KMS-11 (cell line): ENCODE results near the gene ISCU.

Source experiments
- H2AFZ ChIP-seq: fragments of 200-600 bp; sonication (generic); 2 replicates; pipeline ENCODE4 v1.6.1; 2016; ENCODE audit warnings: antibody characterized with exemption, mixed run types, low read depth
- H3K27ac ChIP-seq: fragments of 200-600 bp; sonication (generic); 2 replicates; pipeline ENCODE4 v1.6.1; 2016; ENCODE audit warnings: mild to moderate bottlenecking, mixed run types
- H3K27me3 ChIP-seq: fragments of 200-600 bp; sonication (generic); 2 replicates; pipeline ENCODE4 v1.6.1; 2017; ENCODE audit warnings: mild to moderate bottlenecking, low read depth, mixed run types, moderate library complexity; ENCODE audit not compliant: insufficient read depth
- H3K36me3 ChIP-seq: fragments of 200-600 bp; sonication (generic); 2 replicates; pipeline ENCODE4 v1.6.1; 2017; ENCODE audit warnings: mild to moderate bottlenecking, mixed run types; ENCODE audit not compliant: insufficient read depth
- H3K4me1 ChIP-seq: fragments of 200-600 bp; sonication (generic); 2 replicates; pipeline ENCODE4 v1.6.1; 2016; ENCODE audit warnings: mild to moderate bottlenecking, low read depth, mixed run types; ENCODE audit not compliant: poor library complexity, severe bottlenecking
- H3K4me2 ChIP-seq: fragments of 200-600 bp; sonication (generic); 2 replicates; pipeline ENCODE4 v1.7.0; 2016; ENCODE audit warnings: mild to moderate bottlenecking, mixed run types
- H3K4me3 ChIP-seq: fragments of 200-600 bp; sonication (generic); IDR thresholded peaks from 2 replicates; pipeline ENCODE4 v1.6.1; 2017; ENCODE audit warnings: low read depth, low read length, mixed read lengths; ENCODE audit not compliant: insufficient read depth
- H3K79me2 ChIP-seq: fragments of 200-600 bp; sonication (generic); 2 replicates; pipeline ENCODE4 v1.6.1; 2016; ENCODE audit warnings: low read depth, mixed run types; ENCODE audit not compliant: insufficient read depth
- H3K9ac ChIP-seq: fragments of 200-600 bp; sonication (generic); 2 replicates; pipeline ENCODE4 v1.6.1; 2016; ENCODE audit warnings: mild to moderate bottlenecking, mixed run types
- H4K20me1 ChIP-seq: fragments of 200-600 bp; sonication (generic); 2 replicates; pipeline ENCODE4 v1.6.1; 2016; ENCODE audit warnings: mild to moderate bottlenecking, mixed run types; ENCODE audit not compliant: insufficient read depth
- CTCF ChIP-seq: fragments of 200-600 bp; sonication (generic); conservative IDR thresholded peaks from 2 replicates; pipeline ENCODE4 v1.6.1; 2017; ENCODE audit warnings: low read depth, mild to moderate bottlenecking, antibody characterized with exemption, low read length, moderate library complexity, mixed read lengths

The ISCU gene

GRCh38 chr12:108519558-108519957 is 42.8 kb upstream of the ISCU start:
- Histone ChIP-seq H3K4me3 (no peak overlapping the region), H3K79me2 (no peaks in the 10 kb centered on the region), H4K20me1 (no peaks in the 10 kb centered on the region), H3K4me2 (no peak overlapping the region), H3K9ac (no peak overlapping the region), H3K4me1 (peaks cover 18% of the 10 kb centered on the region), H3K36me3 (no peaks in the 10 kb centered on the region; the same call in 1 of the 2 replicates), H3K27ac (no peak overlapping the region), H2AFZ (no peak overlapping the region), H3K27me3 (no peaks in the 10 kb centered on the region)
- no peak for TF ChIP-seq CTCF

- peaks cover 35% of the 10 kb centered on the region for H3K4me1 ChIP-seq
- no peak for TF ChIP-seq CTCF
- H3K4me3 ChIP-seq = no peak overlapping the region
- H3K79me2 ChIP-seq = no peaks in the 10 kb centered on the region
- no peak overlapping the region for H3K27ac ChIP-seq
- H3K27me3 ChIP-seq = no peaks in the 10 kb centered on the region
- no peak overlapping the region for H2AFZ ChIP-seq
- no peak overlapping the region for H3K4me2 ChIP-seq
- H3K9ac ChIP-seq = no peak overlapping the region
- H4K20me1 ChIP-seq = no peaks in the 10 kb centered on the region
- no peaks in the 10 kb centered on the region; the same call in 1 of the 2 replicates for H3K36me3 ChIP-seq
These were observed 39.0 kb upstream of the ISCU start for GRCh38 chr12:108523365-108523764.

GRCh38 chr12:108525681-108526080 is 36.7 kb upstream of the ISCU start:
- Histone ChIP-seq H3K4me1 (peaks cover 32% of the 10 kb centered on the region), H3K4me2 (no peak overlapping the region; the same call in 1 of the 2 replicates), H2AFZ (no peak overlapping the region), H3K36me3 (no peaks in the 10 kb centered on the region; the same call in 1 of the 2 replicates), H3K4me3 (no peak overlapping the region), H3K27me3 (no peaks in the 10 kb centered on the region), H3K9ac (no peak overlapping the region), H4K20me1 (no peaks in the 10 kb centered on the region), H3K79me2 (no peaks in the 10 kb centered on the region), H3K27ac (no peak overlapping the region)
- TF ChIP-seq CTCF = no peak

GRCh38 chr12:108526482-108527165 is 35.8 kb upstream of the ISCU start:
- 0 out of 2 replicates have a peak, but pooled peaks have one; percentile 26 for TF ChIP-seq CTCF
- Histone ChIP-seq H3K79me2 (no peaks in the 10 kb centered on the region), H4K20me1 (no peaks in the 10 kb centered on the region), H3K36me3 (no peaks in the 10 kb centered on the region; the same call in 1 of the 2 replicates), H2AFZ (no peak overlapping the region), H3K4me3 (no peak overlapping the region), H3K9ac (no peak overlapping the region), H3K27me3 (no peaks in the 10 kb centered on the region), H3K4me1 (peaks cover 32% of the 10 kb centered on the region), H3K4me2 (no peak overlapping the region; the same call in 1 of the 2 replicates), H3K27ac (no peak overlapping the region; the same call in 1 of the 2 replicates)
